Measurements from ENCODE around the gene SERPINB2. TPM values are rescaled to one million over a fixed set of nuclear protein-coding genes. Genes with fewer than 3 reads are reported as not detected.
A peak's percentile ranks its signal among the peaks of the same experiment; 100 is the strongest.

SERPINB2 gene
- total and polyA plus RNA-seq, 10 of the 15 experiments (the other 5 are each of a cell fraction or from before 2014, with no cell fraction given), result 9.6 to 25.3 (median 14.0) TPM

GRCh38 chr18:63844254-63844653 lies 43.3 kb upstream of the SERPINB2 start:
- POLR2A ChIA-PET, result no interaction called here

More at GRCh38 chr18:63844254-63844653, 43.3 kb upstream of the SERPINB2 start:
- H3K4me1 ChIP-seq (ENCODE audit: control insufficient read depth, insufficient read depth, low read length), result no peaks in the 10 kb centered on the region
- no peaks in the 10 kb centered on the region for H3K79me2 ChIP-seq (ENCODE audit: control insufficient read depth, insufficient read depth, low read length)
- WGBS (ENCODE audit: insufficient coverage, insufficient replicate concordance, low lambda C conversion rate, missing lambda C conversion rate), result 0% methylated on average over 3 of the region's 3 CpGs
- SMC1A ChIA-PET (ENCODE audit: uncharacterized antibody, unreplicated experiment), result interaction anchor here (0.6 to 2.2 kb wide), 12 partner anchors 11 to 1540 kb away, joined by 3 to 17 read pairs (median 6); no protein-coding TSS in a partner anchor
- H3K27ac ChIP-seq (ENCODE audit: control insufficient read depth, insufficient read depth), result no peak overlapping the region
- FAIRE-seq (peak; percentile 56), ATAC-seq (peak; percentile 84), DNase-seq (ENCODE audit: low read depth, low spot score) (no peak)
- no peak overlapping the region for H2AFZ ChIP-seq (ENCODE audit: control insufficient read depth, low read depth, low read length)
- H3K4me2 ChIP-seq (ENCODE audit: control insufficient read depth, insufficient read depth), result no peak overlapping the region
- no peaks in the 10 kb centered on the region for H3K36me3 ChIP-seq (ENCODE audit: control insufficient read depth in 2 of 2, insufficient read depth in 2 of 2, low read length in 1 of 2)
- RAD21 ChIA-PET (ENCODE audit: unreplicated experiment), result interaction anchor here (0.8 to 2.5 kb wide), 9 partner anchors 14 to 328 kb away, joined by 3 to 16 read pairs (median 5); no protein-coding TSS in a partner anchor
- in situ Hi-C loops (cut with MboI) (no loop called here), intact Hi-C loops (cut with micrococcal nuclease; ENCODE audit: unreplicated experiment) (loop anchor here (1.0 to 10.0 kb wide), 2 partner anchors 159 to 326 kb away; no protein-coding TSS in a partner anchor)
- BruUV-seq (replicated peaks), result no TSS peak
- no peak overlapping the region for H3K4me3 ChIP-seq
- peaks cover 0 to 4% of the 10 kb centered on the region in 2 experiments; a peak in 2 of 4 replicates for H3K27me3 ChIP-seq (replicated peaks in 1 of 2; ENCODE audit: control insufficient read depth in 2 of 2, insufficient read depth in 2 of 2, low read length in 1 of 2)
- no peaks in the 10 kb centered on the region for H3K9me3 ChIP-seq (replicated peaks; ENCODE audit: control insufficient read depth, insufficient read depth, low read length)
- CTCF ChIA-PET, result interaction anchor here (0.9 to 7.3 kb wide), 16 partner anchors 7 to 334 kb away, joined by 3 to 84 read pairs (median 6); no protein-coding TSS in a partner anchor
- no peak for TF ChIP-seq SKIL (IDR thresholded peaks at IDR 0.05; ENCODE audit: low read depth, poor library complexity, severe bottlenecking)
- 0 out of 2 replicates have a peak, but pooled peaks have one; percentile 17 for TF ChIP-seq PKNOX1 (IDR thresholded peaks at IDR 0.05)
- TF ChIP-seq NRF1 (conservative IDR thresholded peaks at IDR 0.05; ENCODE audit: low read depth, low read length), result no peak
- TF ChIP-seq CBX3 (IDR thresholded peaks at IDR 0.05; ENCODE audit: borderline replicate concordance, low read depth), result no peak
- peak; percentile 41; the same call in 1 of the 2 replicates for TF ChIP-seq SMC3 (IDR thresholded peaks at IDR 0.05; ENCODE audit: borderline replicate concordance, low read length)
- TF ChIP-seq NR2F1 (conservative IDR thresholded peaks at IDR 0.05), result no peak
- TF ChIP-seq JUNB (IDR thresholded peaks at IDR 0.05), result peak; percentile 48; the same call in 1 of the 2 replicates
- TF ChIP-seq ZBED1 (IDR thresholded peaks at IDR 0.05; ENCODE audit: borderline replicate concordance), result no peak
- TF ChIP-seq RAD21 (IDR thresholded peaks at IDR 0.05; ENCODE audit: insufficient read depth, low read depth, low read length), result peak; percentile 79
- 0 out of 2 replicates have a peak, but pooled peaks have one; percentile 37 for TF ChIP-seq TCF7 (IDR thresholded peaks at IDR 0.05; ENCODE audit: borderline replicate concordance)
- TF ChIP-seq CTCF (IDR thresholded peaks at IDR 0.05 in 2 of 3, conservative IDR thresholded peaks at IDR 0.05 in 1 of 3; ENCODE audit: control insufficient read depth in 2 of 3, extremely low read depth in 1 of 3, insufficient read depth in 1 of 3, low read depth in 3 of 3, low read length in 3 of 3), result peak; percentile 32 to 65 (median 47); a peak in 4 of 6 replicates
- TF ChIP-seq FOXK2 (IDR thresholded peaks at IDR 0.05), result no peak
- TF ChIP-seq RUNX3 (IDR thresholded peaks at IDR 0.05; ENCODE audit: low read length), result peak; percentile 25; the same call in 1 of the 2 replicates
- no peak overlapping the region for H3K9ac ChIP-seq (ENCODE audit: control insufficient read depth, insufficient read depth, low read length)
- H4K20me1 ChIP-seq (ENCODE audit: control insufficient read depth, insufficient read depth), result no peaks in the 10 kb centered on the region

Measured in GM12878 (cell line).